Activated T-cell treated with anti-CD3 and anti-CD28 coated beads, Interleukin-2, amount 50 U/mL, for 24 hours (primary cell): ENCODE data around the gene REEP1.

ENCODE experiments used
- DNase-seq: peaks from one replicate; pipeline ENCODE4 v3.0.0-alpha.2; 2020
- H3K27ac Mint-ChIP-seq: 2 replicates; pipeline ENCODE4 v1.8.0; 2020; ENCODE audit warnings: mild to moderate bottlenecking, mixed read lengths
- H3K27me3 Mint-ChIP-seq: 2 replicates; pipeline ENCODE4 v1.8.0; 2020; ENCODE audit warnings: mixed read lengths
- H3K36me3 Mint-ChIP-seq: 2 replicates; pipeline ENCODE4 v1.8.0; 2020; ENCODE audit warnings: low read depth, mixed read lengths
- H3K4me1 Mint-ChIP-seq: 2 replicates; pipeline ENCODE4 v1.8.0; 2020; ENCODE audit warnings: low read depth, mixed read lengths
- H3K4me3 Mint-ChIP-seq: 2 replicates; pipeline ENCODE4 v1.8.0; 2020; ENCODE audit warnings: mild to moderate bottlenecking, moderate library complexity, mixed read lengths
- H3K9me3 Mint-ChIP-seq: 2 replicates; pipeline ENCODE4 v1.8.0; 2020; ENCODE audit warnings: mixed read lengths

The REEP1 gene

GRCh38 chr2:86333378-86333777, 4.0 kb downstream of the REEP1 start:
- Mint-ChIP-seq H3K27me3 (peaks cover 39% of the 10 kb centered on the region), H3K27ac (no peak overlapping the region)

GRCh38 chr2:86332654-86333053, 4.8 kb downstream of the REEP1 start:
- no peak for DNase-seq
- Mint-ChIP-seq H3K27me3 (peaks cover 33% of the 10 kb centered on the region), H3K36me3 (no peaks in the 10 kb centered on the region), H3K27ac (no peak overlapping the region), H3K4me3 (no peak overlapping the region), H3K9me3 (no peaks in the 10 kb centered on the region), H3K4me1 (peaks cover 9% of the 10 kb centered on the region)

More at GRCh38 chr2:86333378-86333777, 4.0 kb downstream of the REEP1 start:
- Mint-ChIP-seq H3K36me3 (no peaks in the 10 kb centered on the region), H3K9me3 (no peaks in the 10 kb centered on the region), H3K4me1 (peaks cover 14% of the 10 kb centered on the region), H3K4me3 (no peak overlapping the region)
- no peak for DNase-seq

- peaks cover 27% of the 10 kb centered on the region for H3K27me3 Mint-ChIP-seq
- no peaks in the 10 kb centered on the region for H3K36me3 Mint-ChIP-seq
- H3K27ac Mint-ChIP-seq: no peak overlapping the region
- no peak for DNase-seq
- no peak overlapping the region for H3K4me3 Mint-ChIP-seq
- H3K4me1 Mint-ChIP-seq: peaks cover 4% of the 10 kb centered on the region
- H3K9me3 Mint-ChIP-seq: no peaks in the 10 kb centered on the region
Observed at GRCh38 chr2:86331384-86331783, 6.0 kb downstream of the REEP1 start.

GRCh38 chr2:86330001-86330400, 7.4 kb downstream of the REEP1 start:
- no peak for DNase-seq
- Mint-ChIP-seq H3K27ac (no peak overlapping the region), H3K36me3 (no peaks in the 10 kb centered on the region), H3K4me3 (no peak overlapping the region), H3K9me3 (no peaks in the 10 kb centered on the region), H3K4me1 (no peaks in the 10 kb centered on the region), H3K27me3 (peaks cover 14% of the 10 kb centered on the region)

GRCh38 chr2:86323273-86324021, 14.0 kb downstream of the REEP1 start:
- no peak overlapping the region for H3K4me3 Mint-ChIP-seq
- no peak overlapping the region for H3K27ac Mint-ChIP-seq
- H3K9me3 Mint-ChIP-seq: no peaks in the 10 kb centered on the region
- peaks cover 8% of the 10 kb centered on the region for H3K4me1 Mint-ChIP-seq
- DNase-seq: no peak
- no peaks in the 10 kb centered on the region for H3K36me3 Mint-ChIP-seq
- H3K27me3 Mint-ChIP-seq: no peaks in the 10 kb centered on the region

- H3K27ac Mint-ChIP-seq: no peak overlapping the region
Observed at GRCh38 chr2:86319700-86320580, 17.5 kb downstream of the REEP1 start.

GRCh38 chr2:86315084-86315483, 22.3 kb downstream of the REEP1 start:
- DNase-seq: no peak
- H3K27ac Mint-ChIP-seq: no peak overlapping the region
- H3K27me3 Mint-ChIP-seq: no peaks in the 10 kb centered on the region
- H3K36me3 Mint-ChIP-seq: no peaks in the 10 kb centered on the region
- peaks cover 6% of the 10 kb centered on the region for H3K4me1 Mint-ChIP-seq
- no peaks in the 10 kb centered on the region for H3K9me3 Mint-ChIP-seq
- no peak overlapping the region for H3K4me3 Mint-ChIP-seq

More at GRCh38 chr2:86319700-86320580, 17.5 kb downstream of the REEP1 start:
- no peak for DNase-seq
- H3K36me3 Mint-ChIP-seq: no peaks in the 10 kb centered on the region
- H3K27me3 Mint-ChIP-seq: no peaks in the 10 kb centered on the region
- peaks cover 8% of the 10 kb centered on the region for H3K4me1 Mint-ChIP-seq
- no peak overlapping the region for H3K4me3 Mint-ChIP-seq
- H3K9me3 Mint-ChIP-seq: no peaks in the 10 kb centered on the region

GRCh38 chr2:86314125-86314524, 23.3 kb downstream of the REEP1 start:
- no peaks in the 10 kb centered on the region for H3K27me3 Mint-ChIP-seq
- H3K4me1 Mint-ChIP-seq: no peaks in the 10 kb centered on the region
- no peak for DNase-seq
- no peak overlapping the region for H3K4me3 Mint-ChIP-seq
- no peaks in the 10 kb centered on the region for H3K36me3 Mint-ChIP-seq
- no peaks in the 10 kb centered on the region for H3K9me3 Mint-ChIP-seq
- H3K27ac Mint-ChIP-seq: no peak overlapping the region

- DNase-seq: no peak
- no peaks in the 10 kb centered on the region for H3K36me3 Mint-ChIP-seq
- H3K9me3 Mint-ChIP-seq: no peaks in the 10 kb centered on the region
- no peak overlapping the region for H3K4me3 Mint-ChIP-seq
- no peaks in the 10 kb centered on the region for H3K4me1 Mint-ChIP-seq
- no peak overlapping the region for H3K27ac Mint-ChIP-seq
- H3K27me3 Mint-ChIP-seq: no peaks in the 10 kb centered on the region
Observed at GRCh38 chr2:86313341-86313740, 24.1 kb downstream of the REEP1 start.

- no peaks in the 10 kb centered on the region for H3K9me3 Mint-ChIP-seq
- no peak overlapping the region for H3K4me3 Mint-ChIP-seq
- no peak for DNase-seq
- no peaks in the 10 kb centered on the region for H3K27me3 Mint-ChIP-seq
- no peaks in the 10 kb centered on the region for H3K4me1 Mint-ChIP-seq
- no peak overlapping the region for H3K27ac Mint-ChIP-seq
- H3K36me3 Mint-ChIP-seq: no peaks in the 10 kb centered on the region
Observed at GRCh38 chr2:86311879-86312278, 25.5 kb downstream of the REEP1 start.

- H3K36me3 Mint-ChIP-seq: no peaks in the 10 kb centered on the region
- no peak overlapping the region for H3K4me3 Mint-ChIP-seq
- no peak overlapping the region for H3K27ac Mint-ChIP-seq
- DNase-seq: no peak
- no peaks in the 10 kb centered on the region for H3K9me3 Mint-ChIP-seq
- no peaks in the 10 kb centered on the region for H3K27me3 Mint-ChIP-seq
- no peaks in the 10 kb centered on the region for H3K4me1 Mint-ChIP-seq
Observed at GRCh38 chr2:86309966-86310365, 27.5 kb downstream of the REEP1 start.

- H3K9me3 Mint-ChIP-seq: no peaks in the 10 kb centered on the region
- H3K4me3 Mint-ChIP-seq: no peak overlapping the region
- no peaks in the 10 kb centered on the region for H3K4me1 Mint-ChIP-seq
- DNase-seq: no peak
- no peaks in the 10 kb centered on the region for H3K36me3 Mint-ChIP-seq
- no peak overlapping the region for H3K27ac Mint-ChIP-seq
- peaks cover 6% of the 10 kb centered on the region for H3K27me3 Mint-ChIP-seq
Observed at GRCh38 chr2:86308984-86309695, 28.3 kb downstream of the REEP1 start.

- DNase-seq: no peak
- Mint-ChIP-seq H3K36me3 (no peaks in the 10 kb centered on the region), H3K27ac (no peak overlapping the region)
Observed at GRCh38 chr2:86308356-86308755, 29.1 kb downstream of the REEP1 start.

GRCh38 chr2:86307431-86307830, 30.0 kb downstream of the REEP1 start:
- H3K27ac Mint-ChIP-seq: no peak overlapping the region
- H3K4me3 Mint-ChIP-seq: no peak overlapping the region
- peaks cover 6% of the 10 kb centered on the region for H3K27me3 Mint-ChIP-seq
- DNase-seq: peak; percentile 5
- H3K36me3 Mint-ChIP-seq: no peaks in the 10 kb centered on the region
- H3K4me1 Mint-ChIP-seq: no peaks in the 10 kb centered on the region
- H3K9me3 Mint-ChIP-seq: no peaks in the 10 kb centered on the region

More at GRCh38 chr2:86308356-86308755, 29.1 kb downstream of the REEP1 start:
- no peaks in the 10 kb centered on the region for H3K9me3 Mint-ChIP-seq
- H3K27me3 Mint-ChIP-seq: peaks cover 6% of the 10 kb centered on the region
- H3K4me3 Mint-ChIP-seq: no peak overlapping the region
- H3K4me1 Mint-ChIP-seq: no peaks in the 10 kb centered on the region
